ENCODE measurements around the gene BCL7A. TPM values are rescaled to one million over a fixed set of nuclear protein-coding genes. Genes with fewer than 3 reads are reported as not detected.

BCL7A gene
- total and polyA plus RNA-seq, 10 of the 15 experiments (the other 5 are each of a cell fraction or from before 2014, with no cell fraction given) = 0.37 to 17.2 (median 11.7) TPM

DNA sequence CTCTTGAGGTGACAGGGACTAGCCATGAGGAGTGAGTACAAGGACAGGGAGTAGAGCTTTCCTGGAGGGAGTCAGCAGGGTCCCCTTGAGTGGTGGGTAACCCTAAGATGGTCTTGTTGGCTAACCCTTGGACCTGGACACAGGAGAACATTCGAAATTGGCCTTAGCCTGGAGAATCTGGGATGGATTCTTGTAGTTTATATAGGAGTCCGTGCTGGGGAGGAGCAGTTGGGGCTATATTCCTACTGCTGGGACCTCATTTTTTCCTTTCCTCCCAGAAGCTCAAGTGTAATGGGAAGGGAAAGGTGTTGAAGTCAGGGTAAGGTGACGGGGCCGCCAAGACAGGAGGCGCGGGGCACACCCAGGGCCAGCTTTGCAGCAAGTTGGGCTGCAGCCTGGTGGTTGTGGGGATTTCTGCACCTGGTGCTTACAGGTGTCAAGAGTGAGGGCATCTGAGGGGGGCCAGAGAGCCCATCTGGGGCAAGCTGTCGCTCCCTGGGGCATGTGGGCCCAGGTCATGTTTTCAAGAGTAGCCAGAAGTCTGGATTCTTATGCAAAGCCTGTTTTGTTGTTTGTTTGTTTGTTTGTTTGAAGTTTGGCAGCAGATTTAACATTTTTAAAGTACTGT is 5.1 kb downstream of the BCL7A start:
- ATAC-seq (no peak), DNase-seq (ENCODE audit: low read depth, low spot score) (no peak), FAIRE-seq (no peak)
- ChIA-PET CTCF (interaction anchor here (0.9 to 1.9 kb wide), 4 partner anchors 28 to 108 kb away, joined by 3 to 9 read pairs (median 4); partner anchors contain the start of gene CFAP251), RAD21 (ENCODE audit: unreplicated experiment) (interaction anchor here (4.2 kb wide), 1 partner anchor 109 kb away, joined by 22 read pairs; the partner anchor contains the start of gene CFAP251), SMC1A (ENCODE audit: uncharacterized antibody, unreplicated experiment) (interaction anchor here (0.9 to 1.3 kb wide), 3 partner anchors 31 to 108 kb away, joined by 3 to 5 read pairs (median 5); partner anchors contain the start of gene CFAP251), POLR2A (interaction anchor here (0.6 to 0.7 kb wide), 2 partner anchors 363 to 696 kb away, joined by 3 read pairs; no protein-coding TSS in a partner anchor)
- in situ Hi-C loops (cut with MboI) (no loop called here), intact Hi-C loops (cut with micrococcal nuclease; ENCODE audit: unreplicated experiment) (loop anchor here (5.0 kb wide), 1 partner anchor 35 kb away; no protein-coding TSS in a partner anchor)
- Histone ChIP-seq H3K4me2 (ENCODE audit: control insufficient read depth, insufficient read depth) (no peak overlapping the region), H3K4me1 (ENCODE audit: control insufficient read depth, insufficient read depth, low read length) (peaks cover 37% of the 10 kb centered on the region), H3K9ac (ENCODE audit: control insufficient read depth, insufficient read depth, low read length) (no peak overlapping the region), H3K4me3 (no peak overlapping the region), H2AFZ (ENCODE audit: control insufficient read depth, low read depth, low read length) (no peak overlapping the region), H3K27ac (ENCODE audit: control insufficient read depth, insufficient read depth) (no peak overlapping the region), H4K20me1 (ENCODE audit: control insufficient read depth, insufficient read depth) (no peaks in the 10 kb centered on the region; the same call in 1 of the 2 replicates), H3K9me3 (replicated peaks; ENCODE audit: control insufficient read depth, insufficient read depth, low read length) (no peaks in the 10 kb centered on the region), H3K27me3 (replicated peaks in 1 of 2; ENCODE audit: control insufficient read depth in 2 of 2, insufficient read depth in 2 of 2, low read length in 1 of 2) (peaks cover 3 to 8% of the 10 kb centered on the region in 2 experiments; a peak in 2 of 4 replicates), H3K79me2 (ENCODE audit: control insufficient read depth, insufficient read depth, low read length) (no peaks in the 10 kb centered on the region), H3K36me3 (ENCODE audit: control insufficient read depth in 2 of 2, insufficient read depth in 2 of 2, low read length in 1 of 2) (no peaks in the 10 kb centered on the region; a peak in 1 of 4 replicates)
- TF ChIP-seq HDAC6 (IDR thresholded peaks at IDR 0.05; ENCODE audit: unreplicated experiment) = no peak
- TF ChIP-seq NR2C2 (IDR thresholded peaks at IDR 0.05; ENCODE audit: borderline replicate concordance, control insufficient read depth, insufficient read length, low read depth) = no peak
- no peak for TF ChIP-seq STAT1 (conservative IDR thresholded peaks at IDR 0.05)
- TF ChIP-seq NFYB (IDR thresholded peaks at IDR 0.05; ENCODE audit: insufficient read depth, low read depth, low read length) = no peak
- no peak for TF ChIP-seq IKZF1 (conservative IDR thresholded peaks at IDR 0.05)
- no peak for TF ChIP-seq NFYA (IDR thresholded peaks at IDR 0.05; ENCODE audit: borderline replicate concordance, low read depth, low read length)
- TF ChIP-seq ASH2L (IDR thresholded peaks at IDR 0.05; ENCODE audit: borderline replicate concordance, low read depth) = no peak
- TF ChIP-seq, protein P1, sequence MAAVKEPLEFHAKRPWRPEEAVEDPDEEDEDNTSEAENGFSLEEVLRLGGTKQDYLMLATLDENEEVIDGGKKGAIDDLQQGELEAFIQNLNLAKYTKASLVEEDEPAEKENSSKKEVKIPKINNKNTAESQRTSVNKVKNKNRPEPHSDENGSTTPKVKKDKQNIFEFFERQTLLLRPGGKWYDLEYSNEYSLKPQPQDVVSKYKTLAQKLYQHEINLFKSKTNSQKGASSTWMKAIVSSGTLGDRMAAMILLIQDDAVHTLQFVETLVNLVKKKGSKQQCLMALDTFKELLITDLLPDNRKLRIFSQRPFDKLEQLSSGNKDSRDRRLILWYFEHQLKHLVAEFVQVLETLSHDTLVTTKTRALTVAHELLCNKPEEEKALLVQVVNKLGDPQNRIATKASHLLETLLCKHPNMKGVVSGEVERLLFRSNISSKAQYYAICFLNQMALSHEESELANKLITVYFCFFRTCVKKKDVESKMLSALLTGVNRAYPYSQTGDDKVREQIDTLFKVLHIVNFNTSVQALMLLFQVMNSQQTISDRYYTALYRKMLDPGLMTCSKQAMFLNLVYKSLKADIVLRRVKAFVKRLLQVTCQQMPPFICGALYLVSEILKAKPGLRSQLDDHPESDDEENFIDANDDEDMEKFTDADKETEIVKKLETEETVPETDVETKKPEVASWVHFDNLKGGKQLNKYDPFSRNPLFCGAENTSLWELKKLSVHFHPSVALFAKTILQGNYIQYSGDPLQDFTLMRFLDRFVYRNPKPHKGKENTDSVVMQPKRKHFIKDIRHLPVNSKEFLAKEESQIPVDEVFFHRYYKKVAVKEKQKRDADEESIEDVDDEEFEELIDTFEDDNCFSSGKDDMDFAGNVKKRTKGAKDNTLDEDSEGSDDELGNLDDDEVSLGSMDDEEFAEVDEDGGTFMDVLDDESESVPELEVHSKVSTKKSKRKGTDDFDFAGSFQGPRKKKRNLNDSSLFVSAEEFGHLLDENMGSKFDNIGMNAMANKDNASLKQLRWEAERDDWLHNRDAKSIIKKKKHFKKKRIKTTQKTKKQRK (IDR thresholded peaks at IDR 0.05; ENCODE audit: low read depth, low read length) = no peak
- TF ChIP-seq EED (IDR thresholded peaks at IDR 0.05; ENCODE audit: low read depth) = no peak
- no peak for TF ChIP-seq EZH2 (IDR thresholded peaks at IDR 0.05; ENCODE audit: borderline replicate concordance, control insufficient read depth, low read depth, low read length)
- TF ChIP-seq, protein P2, sequence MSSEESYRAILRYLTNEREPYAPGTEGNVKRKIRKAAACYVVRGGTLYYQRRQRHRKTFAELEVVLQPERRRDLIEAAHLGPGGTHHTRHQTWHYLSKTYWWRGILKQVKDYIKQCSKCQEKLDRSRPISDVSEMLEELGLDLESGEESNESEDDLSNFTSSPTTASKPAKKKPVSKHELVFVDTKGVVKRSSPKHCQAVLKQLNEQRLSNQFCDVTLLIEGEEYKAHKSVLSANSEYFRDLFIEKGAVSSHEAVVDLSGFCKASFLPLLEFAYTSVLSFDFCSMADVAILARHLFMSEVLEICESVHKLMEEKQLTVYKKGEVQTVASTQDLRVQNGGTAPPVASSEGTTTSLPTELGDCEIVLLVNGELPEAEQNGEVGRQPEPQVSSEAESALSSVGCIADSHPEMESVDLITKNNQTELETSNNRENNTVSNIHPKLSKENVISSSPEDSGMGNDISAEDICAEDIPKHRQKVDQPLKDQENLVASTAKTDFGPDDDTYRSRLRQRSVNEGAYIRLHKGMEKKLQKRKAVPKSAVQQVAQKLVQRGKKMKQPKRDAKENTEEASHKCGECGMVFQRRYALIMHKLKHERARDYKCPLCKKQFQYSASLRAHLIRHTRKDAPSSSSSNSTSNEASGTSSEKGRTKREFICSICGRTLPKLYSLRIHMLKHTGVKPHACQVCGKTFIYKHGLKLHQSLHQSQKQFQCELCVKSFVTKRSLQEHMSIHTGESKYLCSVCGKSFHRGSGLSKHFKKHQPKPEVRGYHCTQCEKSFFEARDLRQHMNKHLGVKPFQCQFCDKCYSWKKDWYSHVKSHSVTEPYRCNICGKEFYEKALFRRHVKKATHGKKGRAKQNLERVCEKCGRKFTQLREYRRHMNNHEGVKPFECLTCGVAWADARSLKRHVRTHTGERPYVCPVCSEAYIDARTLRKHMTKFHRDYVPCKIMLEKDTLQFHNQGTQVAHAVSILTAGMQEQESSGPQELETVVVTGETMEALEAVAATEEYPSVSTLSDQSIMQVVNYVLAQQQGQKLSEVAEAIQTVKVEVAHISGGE (CRISPR knock-in tag; IDR thresholded peaks at IDR 0.05) = no peak
- TF ChIP-seq, protein P3, sequence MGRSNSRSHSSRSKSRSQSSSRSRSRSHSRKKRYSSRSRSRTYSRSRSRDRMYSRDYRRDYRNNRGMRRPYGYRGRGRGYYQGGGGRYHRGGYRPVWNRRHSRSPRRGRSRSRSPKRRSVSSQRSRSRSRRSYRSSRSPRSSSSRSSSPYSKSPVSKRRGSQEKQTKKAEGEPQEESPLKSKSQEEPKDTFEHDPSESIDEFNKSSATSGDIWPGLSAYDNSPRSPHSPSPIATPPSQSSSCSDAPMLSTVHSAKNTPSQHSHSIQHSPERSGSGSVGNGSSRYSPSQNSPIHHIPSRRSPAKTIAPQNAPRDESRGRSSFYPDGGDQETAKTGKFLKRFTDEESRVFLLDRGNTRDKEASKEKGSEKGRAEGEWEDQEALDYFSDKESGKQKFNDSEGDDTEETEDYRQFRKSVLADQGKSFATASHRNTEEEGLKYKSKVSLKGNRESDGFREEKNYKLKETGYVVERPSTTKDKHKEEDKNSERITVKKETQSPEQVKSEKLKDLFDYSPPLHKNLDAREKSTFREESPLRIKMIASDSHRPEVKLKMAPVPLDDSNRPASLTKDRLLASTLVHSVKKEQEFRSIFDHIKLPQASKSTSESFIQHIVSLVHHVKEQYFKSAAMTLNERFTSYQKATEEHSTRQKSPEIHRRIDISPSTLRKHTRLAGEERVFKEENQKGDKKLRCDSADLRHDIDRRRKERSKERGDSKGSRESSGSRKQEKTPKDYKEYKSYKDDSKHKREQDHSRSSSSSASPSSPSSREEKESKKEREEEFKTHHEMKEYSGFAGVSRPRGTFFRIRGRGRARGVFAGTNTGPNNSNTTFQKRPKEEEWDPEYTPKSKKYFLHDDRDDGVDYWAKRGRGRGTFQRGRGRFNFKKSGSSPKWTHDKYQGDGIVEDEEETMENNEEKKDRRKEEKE (IDR thresholded peaks at IDR 0.05) = no peak
- TF ChIP-seq POLR2A (IDR thresholded peaks at IDR 0.05; ENCODE audit: low read depth, low read length) = no peak
- no peak for TF ChIP-seq ZSCAN29 (IDR thresholded peaks at IDR 0.05)
- no TSS peak for BruUV-seq (replicated peaks)
- 81% methylated on average over 7 of the region's 7 CpGs for WGBS (ENCODE audit: insufficient coverage, insufficient replicate concordance, low lambda C conversion rate, missing lambda C conversion rate)

Measured in GM12878 (cell line).